Smooth muscle cell of the brain vasculature (primary cell): ENCODE data around the gene CDC42SE2.

Experiments
- DNase-seq: peaks from one replicate; pipeline ENCODE4 v3.0.0-alpha.2; 2012; ENCODE audit warnings: low read depth, low spot score

Gene CDC42SE2

DNA sequence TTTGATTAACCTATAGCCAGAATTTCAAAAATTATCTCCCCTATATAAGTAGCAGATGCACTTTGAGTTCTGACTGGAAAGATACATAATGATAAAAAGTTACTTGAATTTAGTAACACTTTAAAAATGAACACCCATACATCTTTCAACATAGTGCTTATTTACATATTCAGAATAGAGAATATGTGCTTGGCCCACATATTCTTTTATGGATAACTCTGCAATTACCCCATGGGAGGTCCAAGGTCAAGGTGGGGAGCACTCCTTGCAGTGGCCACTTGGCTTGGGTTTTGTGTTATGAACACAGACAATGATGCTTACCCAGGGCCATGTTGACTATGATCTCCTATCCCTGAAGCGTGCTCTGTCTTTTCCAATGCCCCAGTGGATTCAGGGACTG, 169.3 kb downstream of the CDC42SE2 start:
- no peak for DNase-seq

DNA sequence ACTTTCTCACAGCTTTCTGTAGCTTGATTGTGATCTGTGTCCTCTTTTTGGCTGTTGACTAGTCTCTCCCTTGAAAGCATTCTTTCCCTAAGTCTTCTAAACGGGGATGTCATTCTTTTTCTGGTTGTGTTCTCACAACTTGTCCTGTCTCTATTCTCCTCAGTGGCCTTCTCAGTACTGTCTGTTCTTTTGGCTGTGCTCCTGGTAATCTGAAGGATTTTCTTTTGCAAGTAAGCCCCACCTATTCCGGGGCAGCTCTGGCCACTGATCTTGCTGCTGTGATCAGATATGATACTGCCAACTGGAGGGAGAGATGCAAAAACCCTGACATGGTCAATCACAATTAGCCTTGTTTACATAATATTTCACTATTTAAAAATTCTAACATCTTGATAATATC, 172.2 kb downstream of the CDC42SE2 start:
- DNase-seq = no peak

DNA sequence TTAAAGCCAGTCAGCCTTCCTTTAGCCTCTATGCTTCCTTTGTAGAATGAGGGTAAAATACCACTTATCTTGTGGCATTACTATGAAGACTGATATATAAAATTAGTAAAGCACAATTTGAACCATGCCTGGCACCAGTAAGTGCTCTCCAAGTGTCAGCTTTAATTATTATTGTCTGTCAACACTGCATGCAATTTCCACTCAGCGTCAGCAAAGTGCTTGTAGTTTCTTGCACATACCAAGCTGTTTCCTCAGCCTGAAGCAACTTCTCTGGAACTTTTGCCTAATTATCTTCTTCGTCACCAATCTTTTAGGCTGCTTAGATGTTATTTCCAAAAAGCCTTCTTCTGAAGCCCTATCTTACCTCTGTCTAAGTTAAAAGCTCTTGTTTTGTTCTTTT, 177.3 kb downstream of the CDC42SE2 start:
- no peak for DNase-seq
